ENCODE results near the gene OR1J1.

Gene OR1J1

GRCh38 chr9:122477826-122478225, at the start of gene OR1J1:
OR1J1 (minus strand) TSS chr9:122477926; CDS start chr9:122477926, 0 bp downstream.
- no peak for DNase-seq

DNA sequence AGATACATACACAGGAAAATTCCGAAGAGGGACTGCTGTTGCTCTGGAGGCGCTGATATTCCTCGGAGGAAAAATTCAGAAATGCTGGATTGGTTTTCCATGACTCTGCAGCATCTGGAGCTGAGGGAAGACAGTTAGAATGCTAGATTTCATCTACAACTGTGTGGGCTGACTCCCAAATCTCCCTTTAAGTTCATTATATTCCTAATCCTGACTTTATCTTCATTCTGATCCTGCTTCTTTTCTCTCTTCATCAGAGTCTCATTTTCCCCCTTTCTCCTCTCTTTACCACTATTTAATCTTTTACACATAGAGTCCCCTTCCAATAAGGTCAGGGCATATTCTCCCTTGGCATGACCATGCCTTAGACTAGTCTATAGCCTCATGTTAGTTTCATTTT, 49.5 kb upstream of the OR1J1 start, which contains the start of gene OR1N1:
TSS of gene OR1N1 (minus strand) at position 101 of the 400 bp plus-strand sequence. CDS start at position 101, 0 bp downstream.
- no peak for DNase-seq

DNA sequence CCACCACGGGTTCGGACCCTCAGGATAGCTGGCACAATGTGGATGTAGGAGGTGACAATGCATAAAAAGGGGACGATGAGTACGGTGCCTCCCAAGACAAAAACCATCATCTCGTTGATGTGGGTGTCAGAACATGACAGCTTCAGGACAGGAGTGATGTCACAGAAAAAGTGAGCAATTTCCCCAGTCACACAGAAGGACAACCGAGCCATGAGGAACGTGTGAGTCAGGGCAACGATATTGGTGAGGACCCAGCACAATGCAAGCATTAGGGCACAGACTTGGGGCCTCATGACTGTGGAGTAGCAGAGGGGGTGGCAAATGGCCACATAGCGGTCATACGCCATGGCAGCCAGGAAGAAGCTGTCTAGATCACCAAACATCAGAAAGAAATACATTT, 48.9 kb upstream of the OR1J1 start:
- no peak for DNase-seq

DNA sequence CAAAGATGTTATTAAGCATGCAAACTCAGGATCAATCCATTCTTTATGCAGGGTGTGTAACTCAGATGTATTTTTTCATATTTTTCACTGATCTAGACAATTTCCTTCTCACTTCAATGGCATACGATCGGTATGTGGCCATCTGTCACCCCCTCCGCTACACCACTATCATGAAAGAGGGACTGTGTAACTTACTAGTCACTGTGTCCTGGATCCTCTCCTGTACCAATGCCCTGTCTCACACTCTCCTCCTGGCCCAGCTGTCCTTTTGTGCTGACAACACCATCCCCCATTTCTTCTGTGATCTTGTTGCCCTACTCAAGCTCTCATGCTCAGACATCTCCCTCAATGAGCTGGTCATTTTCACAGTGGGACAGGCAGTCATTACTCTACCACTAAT, 41.6 kb upstream of the OR1J1 start:
- no peak for DNase-seq

DNA sequence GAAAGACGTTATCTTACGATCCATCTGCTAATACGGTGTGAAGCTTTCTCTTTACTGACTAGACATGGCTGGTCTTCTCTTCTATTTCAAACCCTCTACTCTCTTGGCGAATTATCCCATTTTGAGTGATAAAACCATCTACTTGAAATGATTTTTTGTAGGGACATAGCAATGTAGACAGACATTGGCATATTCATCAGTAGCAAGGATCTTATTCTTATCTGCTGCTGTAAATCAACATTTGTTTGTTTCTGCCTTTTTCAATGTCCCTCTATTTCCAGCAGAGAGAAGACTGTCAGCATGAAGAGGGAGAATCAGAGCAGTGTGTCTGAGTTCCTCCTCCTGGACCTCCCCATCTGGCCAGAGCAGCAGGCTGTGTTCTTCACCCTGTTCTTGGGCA, 41.1 kb upstream of the OR1J1 start, which contains the start of gene OR1J4:
TSS of gene OR1J4 (plus strand) at position 301 of the 400 bp plus-strand sequence. CDS start at position 301, 0 bp downstream.
- DNase-seq = no peak

- no peak for DNase-seq
These were observed 40.5 kb upstream of the OR1J1 start for GRCh38 chr9:122518226-122518625.

- no peak for DNase-seq
These were observed 32.8 kb upstream of the OR1J1 start, which contains the start of gene OR1J2 for GRCh38 chr9:122510502-122510901. OR1J2 (plus strand) TSS chr9:122510802; CDS start chr9:122510802, 0 bp downstream.

DNA sequence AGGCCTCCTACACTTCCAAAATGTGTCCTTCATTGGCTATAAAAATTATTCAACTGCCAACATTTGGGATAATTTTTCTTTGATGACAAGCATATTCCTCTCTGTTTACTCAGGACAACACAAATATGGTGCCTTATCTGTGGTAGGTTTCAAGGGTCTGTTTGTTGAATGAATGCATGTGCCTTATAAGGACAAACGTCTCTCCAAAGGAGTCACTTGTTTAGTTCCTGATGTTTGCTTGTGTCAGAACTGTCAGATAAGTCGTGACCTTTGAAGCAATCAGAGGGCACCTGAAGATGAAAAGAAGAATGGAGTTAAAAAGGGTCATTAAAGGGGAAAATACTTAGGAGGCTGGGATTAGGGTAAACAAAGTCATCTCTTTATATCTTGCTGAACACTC, 29.2 kb upstream of the OR1J1 start:
- no peak for DNase-seq

DNA sequence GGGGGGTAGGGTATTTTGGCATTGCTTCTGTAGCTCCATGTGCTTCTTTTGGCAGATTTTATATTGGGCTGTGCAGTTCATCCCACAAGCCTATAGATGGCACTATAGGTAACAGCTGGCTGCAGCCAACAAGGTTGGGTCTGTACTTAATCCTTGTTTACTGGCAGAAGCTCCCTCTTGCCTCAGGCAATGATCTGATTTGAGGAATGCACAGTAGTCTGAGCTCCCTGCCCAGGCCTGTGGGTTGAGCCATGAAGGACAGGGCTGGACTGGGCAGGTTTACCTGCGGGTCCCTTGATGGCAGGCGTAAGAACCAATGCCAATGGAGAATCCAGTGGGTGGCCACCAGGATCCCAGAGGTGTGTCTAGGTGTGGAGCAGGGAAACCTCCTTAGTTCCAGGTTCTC, 21.2 kb upstream of the OR1J1 start:
- DNase-seq = peak; percentile 12 to 51

- DNase-seq = no peak
These were observed 1.3 kb upstream of the OR1J1 start for GRCh38 chr9:122479062-122479461.

GRCh38 chr9:122477346-122477745, 380 bp downstream of the OR1J1 start:
- no peak for DNase-seq

DNA sequence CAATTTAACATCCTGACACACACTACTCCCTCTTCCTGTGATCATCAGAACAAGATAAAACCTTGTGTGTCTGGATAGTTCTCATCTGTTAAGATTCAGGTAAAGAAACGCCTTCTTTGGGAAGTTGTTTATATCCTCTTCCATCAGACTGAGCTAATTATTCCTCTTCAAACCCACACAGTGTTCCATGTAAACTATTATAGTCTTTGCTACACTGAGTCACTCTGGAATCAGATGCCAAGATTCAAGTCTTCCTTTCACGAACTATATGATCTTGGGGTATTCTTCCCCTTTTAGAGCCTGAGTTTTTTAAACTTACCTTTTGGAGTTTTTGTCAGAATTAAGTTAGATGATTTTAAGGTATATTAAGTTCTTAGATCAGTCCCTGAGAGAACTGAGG, 2.0 kb downstream of the OR1J1 start:
- no peak for DNase-seq

GRCh38 chr9:122474561-122474960, 3.2 kb downstream of the OR1J1 start:
- DNase-seq = no peak

DNA sequence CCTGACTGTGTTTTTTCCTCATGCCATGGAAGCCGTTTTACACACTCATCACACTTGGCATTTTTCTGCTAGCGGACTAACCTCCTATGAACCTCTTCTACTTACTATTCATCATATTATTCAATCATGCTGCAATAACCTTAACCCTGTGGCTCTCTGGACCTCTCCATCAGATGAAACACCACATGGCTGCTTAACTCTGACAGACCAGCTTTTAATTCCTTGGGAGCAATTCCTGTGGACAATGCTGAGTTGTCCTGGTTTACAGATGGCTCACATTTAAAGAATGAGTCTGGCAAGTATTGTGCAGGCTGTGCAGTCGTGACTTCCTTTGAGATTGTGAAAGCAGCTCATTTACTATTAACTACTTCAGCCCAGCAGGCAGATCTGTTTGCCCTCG, 9.0 kb downstream of the OR1J1 start:
- DNase-seq = no peak

- DNase-seq = no peak
These were observed 11.3 kb downstream of the OR1J1 start for GRCh38 chr9:122466456-122466855.

DNA sequence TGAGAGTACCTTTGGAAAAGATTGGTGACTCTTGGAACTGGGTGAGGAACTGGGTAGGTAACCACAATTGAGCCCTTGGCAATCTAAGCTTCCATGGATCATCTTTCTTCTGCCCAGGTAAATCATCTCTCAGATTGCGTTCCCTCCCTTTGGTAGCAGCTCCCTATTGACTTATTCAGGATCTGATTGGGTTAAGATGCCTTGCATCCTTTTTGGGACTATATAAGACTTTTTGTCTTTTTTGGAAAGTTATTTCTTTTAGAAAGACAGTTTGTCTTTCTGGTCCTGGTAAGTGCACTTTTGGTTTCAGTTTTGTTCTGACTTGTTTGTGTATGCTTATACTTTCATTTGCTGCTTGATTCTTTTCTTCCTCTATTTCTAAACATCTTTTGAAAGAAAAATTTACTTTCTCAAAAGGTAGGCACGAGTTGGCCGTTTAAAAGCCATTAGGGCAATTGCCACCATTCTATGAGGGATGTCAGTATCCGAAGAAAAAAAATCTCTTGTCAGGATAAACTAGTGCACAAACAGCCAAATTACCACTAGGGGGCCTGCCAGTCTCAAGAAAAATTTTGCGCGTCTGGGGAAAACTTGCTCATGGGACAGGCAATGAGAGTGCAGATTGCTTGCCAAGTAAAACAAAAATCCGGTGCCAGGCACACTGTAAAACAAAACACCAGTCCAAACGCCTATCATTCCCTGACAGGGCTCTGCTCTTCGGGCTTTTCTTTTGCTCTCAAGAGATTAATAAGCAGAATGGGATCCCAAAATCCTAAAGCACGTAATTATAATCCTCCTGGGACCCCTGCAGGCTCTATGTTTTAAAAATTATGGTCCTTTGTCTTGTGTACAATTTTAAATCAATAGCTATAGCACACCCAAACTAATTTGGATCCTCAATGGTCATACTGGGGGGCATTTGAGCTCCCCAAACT, 12.8 kb downstream of the OR1J1 start:
- peak; percentile 67 to 86 for DNase-seq

GRCh38 chr9:122463828-122464632, 13.7 kb downstream of the OR1J1 start:
- peak; percentile 33 to 58 for DNase-seq

GRCh38 chr9:122457787-122458186, 19.9 kb downstream of the OR1J1 start:
- DNase-seq = no peak

DNA sequence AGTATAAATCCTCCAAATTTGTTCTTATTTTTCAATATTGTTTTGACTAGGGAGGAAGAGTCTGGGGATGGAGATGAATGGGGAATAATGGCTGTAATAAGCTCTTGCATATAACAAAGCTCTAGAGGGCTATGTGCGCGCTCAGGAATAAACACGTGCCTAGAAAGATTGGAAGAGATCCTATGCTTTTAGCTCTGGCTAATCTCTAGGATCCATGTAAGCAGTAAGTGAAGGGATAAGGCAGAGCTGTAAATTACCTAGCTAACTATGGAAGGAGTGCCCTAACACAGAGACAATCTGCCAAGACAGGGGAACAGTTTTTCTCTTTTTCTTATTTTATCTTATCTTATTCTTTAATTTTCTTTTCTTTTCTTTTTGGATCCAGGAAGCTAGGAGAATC, 21.6 kb downstream of the OR1J1 start:
- DNase-seq = no peak

DNA sequence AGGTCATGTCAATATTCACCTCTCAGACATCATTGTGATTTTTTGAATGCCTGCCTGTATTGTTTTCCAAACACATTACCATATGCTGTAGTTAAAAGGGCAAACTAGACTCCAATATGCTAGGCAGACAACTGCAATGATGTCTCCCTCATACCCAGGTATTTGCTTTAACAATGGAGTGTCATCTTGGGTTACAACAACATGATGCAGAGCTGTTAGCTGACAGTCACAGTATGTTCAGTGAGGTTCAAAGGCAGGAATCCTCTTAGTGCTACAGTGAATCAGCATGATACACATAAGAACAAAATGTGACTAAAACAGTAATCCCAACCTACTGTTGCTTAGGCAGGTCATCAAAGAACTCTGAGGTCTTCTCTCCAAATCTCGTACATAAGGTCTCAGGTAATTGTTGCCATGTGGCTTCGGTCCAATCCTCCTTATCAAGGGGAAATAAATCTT, 24.0 kb downstream of the OR1J1 start:
- DNase-seq = no peak

DNA sequence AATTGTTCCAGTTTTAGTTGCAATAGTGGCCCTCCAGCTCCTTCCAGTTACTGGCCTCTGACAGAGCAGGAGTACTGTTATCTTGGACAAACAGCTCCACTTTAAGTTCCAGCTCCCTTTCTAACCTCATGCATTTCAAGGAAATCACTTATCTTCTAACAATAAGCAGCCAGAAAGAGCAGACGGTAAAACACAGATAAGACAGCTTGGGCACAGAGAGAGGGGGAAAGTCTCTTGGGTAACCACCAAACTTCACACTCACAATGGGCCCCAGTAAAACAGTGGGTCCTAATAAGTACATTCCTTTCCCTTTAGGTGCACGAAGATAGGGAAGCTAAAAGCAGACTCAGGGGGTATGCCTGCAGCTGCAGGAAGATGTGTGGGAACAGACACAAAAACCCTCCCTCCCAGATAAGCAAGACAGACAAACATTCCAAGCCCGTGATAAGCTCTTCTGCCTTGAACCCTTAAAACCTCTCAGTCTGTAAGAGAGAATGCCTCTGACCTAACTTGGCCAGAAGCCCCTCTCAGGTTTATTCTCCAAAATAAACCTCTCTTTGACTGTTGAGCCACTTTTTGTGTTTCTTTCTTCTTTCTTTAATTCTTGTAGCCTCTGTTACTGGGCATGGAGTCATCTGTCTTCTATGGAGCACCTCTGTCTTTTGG, 30.8 kb downstream of the OR1J1 start:
- no peak for DNase-seq

DNA sequence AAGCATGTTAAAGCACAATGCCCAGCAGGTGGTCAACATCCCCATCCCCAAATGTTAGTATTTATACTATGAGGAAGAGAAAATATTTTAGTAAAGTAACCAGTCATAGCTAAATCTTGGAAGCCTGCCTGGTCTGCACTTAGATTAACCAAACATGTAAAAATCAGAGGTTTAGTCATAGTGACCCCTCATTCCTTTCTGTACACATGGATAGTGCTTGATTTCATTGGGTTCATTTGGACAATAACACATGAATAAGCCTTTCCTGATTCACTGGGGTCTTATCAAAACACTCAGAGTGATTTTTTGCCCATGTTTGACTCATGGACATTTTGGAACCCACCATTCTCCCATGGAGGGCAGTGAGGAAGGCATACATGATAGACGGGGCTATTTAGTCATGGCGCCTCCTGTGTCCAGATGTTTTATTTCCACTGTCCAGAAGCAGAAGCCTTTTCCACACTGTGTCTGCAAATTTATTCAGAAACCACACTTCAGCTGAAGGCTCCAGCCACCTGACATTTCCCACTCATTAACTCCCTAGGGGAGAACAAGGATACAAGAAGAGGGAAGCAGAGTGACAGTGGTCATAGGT, 32.5 kb downstream of the OR1J1 start:
- no peak for DNase-seq

All from NCI-H526 (cell line).